Loucy (cell line): ENCODE measurements around the gene NUDT10.

Source experiments
- H2AFZ ChIP-seq: fragments of 200-600 bp; sonication (generic); 2 replicates; pipeline ENCODE4 v1.6.0; 2016; ENCODE audit warnings: antibody characterized with exemption, mild to moderate bottlenecking, low read length, moderate library complexity
- H3F3A ChIP-seq: fragments of 200-600 bp; 2 replicates; pipeline ENCODE4 v1.6.0; 2016; ENCODE audit warnings: antibody characterized with exemption, low read depth, mild to moderate bottlenecking
- H3K27me3 ChIP-seq: fragments of 200-600 bp; sonication (generic); 2 replicates; pipeline ENCODE4 v1.6.1; 2014; ENCODE audit warnings: low read length, mild to moderate bottlenecking; ENCODE audit not compliant: insufficient read depth, poor library complexity, severe bottlenecking
- H3K36me3 ChIP-seq: fragments of 200-600 bp; sonication (generic); 2 replicates; pipeline ENCODE4 v1.6.1; 2016; ENCODE audit warnings: low read length; ENCODE audit not compliant: insufficient read depth
- H3K4me1 ChIP-seq: fragments of 200-600 bp; sonication (generic); 2 replicates; pipeline ENCODE4 v1.5.1; 2014; ENCODE audit warnings: low read length, mild to moderate bottlenecking; ENCODE audit not compliant: insufficient read depth, poor library complexity, severe bottlenecking
- H3K4me2 ChIP-seq: fragments of 200-600 bp; sonication (generic); 2 replicates; pipeline ENCODE4 v1.6.0; 2014; ENCODE audit warnings: antibody characterized with exemption, low read length, low read depth, mild to moderate bottlenecking; ENCODE audit not compliant: poor library complexity, severe bottlenecking
- H3K4me3 ChIP-seq: fragments of 200-600 bp; sonication (generic); 2 replicates; pipeline ENCODE4 v1.5.1; 2014; ENCODE audit warnings: low read length, mild to moderate bottlenecking, mixed read lengths; ENCODE audit not compliant: poor library complexity, severe bottlenecking
- H3K79me2 ChIP-seq: fragments of 200-600 bp; sonication (generic); 2 replicates; pipeline ENCODE4 v1.6.1; 2014; ENCODE audit warnings: low read length; ENCODE audit not compliant: insufficient read depth
- H3K9ac ChIP-seq: fragments of 200-600 bp; sonication (generic); 2 replicates; pipeline ENCODE4 v1.6.0; 2014; ENCODE audit warnings: mild to moderate bottlenecking, low read depth, low read length, moderate library complexity; ENCODE audit not compliant: poor library complexity, severe bottlenecking
- H3K9me2 ChIP-seq: fragments of 200-600 bp; sonication (generic); replicated peaks from 2 replicates; pipeline ENCODE4 v1.6.1; 2016; ENCODE audit warnings: low read depth, low read length, mixed read lengths
- H3K9me3 ChIP-seq: fragments of 200-600 bp; sonication (generic); 2 replicates; pipeline ENCODE4 v1.6.1; 2014; ENCODE audit warnings: mild to moderate bottlenecking, antibody characterized with exemption, low read length, low read depth; ENCODE audit not compliant: insufficient read depth
- H4K20me1 ChIP-seq: fragments of 200-600 bp; sonication (generic); 2 replicates; pipeline ENCODE4 v1.6.0; 2014; ENCODE audit warnings: antibody characterized with exemption, low read length, mild to moderate bottlenecking; ENCODE audit not compliant: insufficient read depth, poor library complexity, severe bottlenecking
- CTCF ChIP-seq: fragments of 200-600 bp; sonication (generic); conservative IDR thresholded peaks from 2 replicates; pipeline ENCODE4 v1.5.1; 2014; ENCODE audit warnings: mild to moderate bottlenecking, antibody characterized with exemption, low read length
- EZH2phosphoT487 ChIP-seq: fragments of 200-600 bp; IDR thresholded peaks from 2 replicates; pipeline ENCODE4 v1.6.1; 2018; ENCODE audit warnings: antibody characterized with exemption, mild to moderate bottlenecking, moderate library complexity, borderline replicate concordance

Gene NUDT10

GRCh38 chrX:51332188-51332942 lies at the start of gene NUDT10:
Gene NUDT10, plus strand, starts transcription at chrX:51332822. Its CDS starts 144 bp downstream, at chrX:51332966.
- Histone ChIP-seq H4K20me1 (no peaks in the 10 kb centered on the region), H3K4me3 (no peak within 1 kb of the TSS), H3K4me1 (no peaks in the 10 kb centered on the region), H3K9me2 (no peaks in the 10 kb centered on the region), H3K9ac (no peak within 1 kb of the TSS), H3K36me3 (no peaks in the 10 kb centered on the region), H3K79me2 (no peaks in the 10 kb centered on the region), H3F3A (no peaks in the 10 kb centered on the region), H2AFZ (no peak within 1 kb of the TSS), H3K4me2 (no peak within 1 kb of the TSS), H3K9me3 (no peaks in the 10 kb centered on the region), H3K27me3 (no peaks in the 10 kb centered on the region)
- TF ChIP-seq EZH2phosphoT487 (no peak), CTCF (no peak)

DNA sequence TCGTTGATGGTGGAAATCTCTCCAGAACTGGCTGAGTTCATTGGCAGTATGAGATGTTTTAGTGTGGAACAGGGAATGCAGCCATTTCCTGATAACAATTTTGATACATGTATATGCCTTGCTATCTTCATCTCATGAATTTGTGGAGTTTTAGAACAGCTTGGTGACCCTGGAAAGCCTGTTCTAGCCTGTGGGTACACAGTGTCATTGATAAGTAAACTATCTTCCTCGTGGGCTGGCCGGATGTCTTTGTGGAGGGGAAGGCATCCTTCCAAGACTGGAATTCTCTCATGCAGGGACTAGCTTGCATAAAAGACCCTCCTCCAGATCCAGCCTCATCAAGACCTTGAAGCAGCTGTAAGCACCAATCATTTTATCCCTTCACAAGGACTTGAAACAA lies 40.2 kb upstream of the NUDT10 start:
- no peaks in the 10 kb centered on the region for H3K36me3 ChIP-seq
- no peak overlapping the region for H3K4me2 ChIP-seq
- H3K27me3 ChIP-seq: no peaks in the 10 kb centered on the region
- H3F3A ChIP-seq: no peaks in the 10 kb centered on the region
- TF ChIP-seq CTCF (no peak), EZH2phosphoT487 (no peak)
- H2AFZ ChIP-seq: no peak overlapping the region
- H3K79me2 ChIP-seq: no peaks in the 10 kb centered on the region
- no peak overlapping the region for H3K4me3 ChIP-seq
- H3K9ac ChIP-seq: no peak overlapping the region
- no peaks in the 10 kb centered on the region for H4K20me1 ChIP-seq
- no peaks in the 10 kb centered on the region for H3K9me2 ChIP-seq
- no peaks in the 10 kb centered on the region for H3K4me1 ChIP-seq
- H3K9me3 ChIP-seq: no peaks in the 10 kb centered on the region

DNA sequence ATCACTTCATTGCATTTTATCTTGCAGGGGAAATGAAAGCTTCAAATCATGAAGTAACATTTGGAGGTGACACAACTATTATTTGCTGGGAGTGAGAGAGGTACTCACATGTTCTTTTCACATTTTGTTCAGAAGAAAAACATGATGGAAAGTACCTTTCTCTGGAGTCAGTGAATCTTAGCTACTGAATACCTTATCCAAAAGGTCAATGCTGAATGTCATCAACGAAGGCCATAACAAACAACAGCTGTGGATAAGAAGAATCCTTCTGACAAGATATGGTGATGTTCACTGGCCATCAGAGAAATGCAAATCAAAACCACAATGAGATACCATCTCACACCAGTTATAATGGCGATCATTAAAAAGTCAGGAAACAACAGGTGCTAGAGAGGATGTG lies 36.5 kb upstream of the NUDT10 start:
- Histone ChIP-seq H3F3A (no peaks in the 10 kb centered on the region), H3K36me3 (no peaks in the 10 kb centered on the region), H3K9me3 (no peaks in the 10 kb centered on the region), H3K4me3 (no peak overlapping the region), H3K79me2 (no peaks in the 10 kb centered on the region), H4K20me1 (no peaks in the 10 kb centered on the region), H3K9me2 (no peaks in the 10 kb centered on the region), H3K27me3 (no peaks in the 10 kb centered on the region), H3K9ac (no peak overlapping the region), H3K4me2 (no peak overlapping the region), H2AFZ (no peak overlapping the region), H3K4me1 (no peaks in the 10 kb centered on the region)
- TF ChIP-seq EZH2phosphoT487 (no peak), CTCF (no peak)
